Ishikawa (cell line): ENCODE data around the gene CANT1.

Experiments
- CEBPB ChIP-seq: IDR thresholded peaks from 2 replicates; pipeline ENCODE4 v1.6.1; 2012
- CREB1 ChIP-seq: IDR thresholded peaks from 2 replicates; pipeline ENCODE4 v1.6.1; 2012; ENCODE audit warnings: low read depth
- EGR1 ChIP-seq: IDR thresholded peaks from 2 replicates; pipeline ENCODE4 v1.6.1; 2012
- EP300 ChIP-seq: IDR thresholded peaks from 2 replicates; pipeline ENCODE4 v1.6.1; 2012; ENCODE audit warnings: borderline replicate concordance
- FOXM1 ChIP-seq: IDR thresholded peaks from 2 replicates; pipeline ENCODE4 v1.6.1; 2012; ENCODE audit warnings: low read depth, borderline replicate concordance
- NFIC ChIP-seq: IDR thresholded peaks from 2 replicates; pipeline ENCODE4 v1.6.1; 2012
- RAD21 ChIP-seq: IDR thresholded peaks from 2 replicates; pipeline ENCODE4 v1.6.1; 2012; ENCODE audit warnings: low read depth
- TAF1 ChIP-seq: IDR thresholded peaks from 2 replicates; pipeline ENCODE4 v1.6.1; 2012; ENCODE audit warnings: low read depth, mild to moderate bottlenecking
- TCF12 ChIP-seq: IDR thresholded peaks from 2 replicates; pipeline ENCODE4 v1.6.1; 2012; ENCODE audit warnings: low read depth
- TEAD4 ChIP-seq: IDR thresholded peaks from 2 replicates; pipeline ENCODE4 v1.6.1; 2012
- YY1 ChIP-seq: IDR thresholded peaks from 2 replicates; pipeline ENCODE4 v1.6.1; 2012; ENCODE audit warnings: low read depth
- ZBTB7A ChIP-seq: IDR thresholded peaks from 2 replicates; pipeline ENCODE4 v1.6.1; 2012; ENCODE audit warnings: low read depth
- TF ChIP-seq, protein P1 (sequence below): IDR thresholded peaks from 2 replicates; pipeline ENCODE4 v1.6.1; 2012
- TF ChIP-seq, protein P2 (sequence below): IDR thresholded peaks from 2 replicates; pipeline ENCODE4 v1.6.1; 2012
- TF ChIP-seq, protein P3 (sequence below): IDR thresholded peaks from 2 replicates; pipeline ENCODE4 v1.6.1; 2012; ENCODE audit warnings: low read depth, mild to moderate bottlenecking

The CANT1 gene

DNA sequence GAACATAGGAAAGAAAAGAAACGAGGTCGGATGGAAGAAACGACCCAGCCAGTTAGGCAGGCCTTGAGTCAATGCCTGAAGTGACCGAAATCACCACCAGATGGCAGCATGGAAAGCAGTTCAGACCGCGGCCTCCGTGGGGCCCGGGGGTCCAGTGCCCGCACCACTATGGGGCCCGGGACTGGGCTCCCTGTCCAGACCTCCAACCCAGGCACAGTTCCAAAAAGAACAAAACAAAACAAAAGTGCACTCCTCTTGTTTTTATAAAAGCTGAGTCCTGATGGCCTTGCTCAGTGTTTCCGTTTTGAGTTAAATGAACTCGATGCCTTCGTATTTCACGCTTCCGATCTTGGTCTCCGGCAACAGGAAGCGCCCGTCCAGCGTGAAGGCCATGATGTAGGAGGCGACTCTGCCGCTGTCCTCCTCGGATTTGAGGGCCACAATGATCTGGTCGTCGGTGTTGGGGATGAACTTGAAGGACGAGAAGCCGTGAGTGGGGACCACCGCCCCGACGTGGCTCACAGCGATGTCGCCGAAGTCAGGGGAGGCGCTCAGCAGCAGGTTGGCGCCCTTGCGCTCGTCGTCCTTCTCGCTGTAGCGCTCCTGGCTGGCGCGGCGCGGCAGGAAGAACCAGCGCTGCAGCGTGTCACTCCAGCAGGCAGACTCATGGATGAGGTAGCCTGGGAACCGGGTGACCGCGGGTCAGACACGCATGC, 16.2 kb downstream of the CANT1 start:
- TF ChIP-seq, protein P1, sequence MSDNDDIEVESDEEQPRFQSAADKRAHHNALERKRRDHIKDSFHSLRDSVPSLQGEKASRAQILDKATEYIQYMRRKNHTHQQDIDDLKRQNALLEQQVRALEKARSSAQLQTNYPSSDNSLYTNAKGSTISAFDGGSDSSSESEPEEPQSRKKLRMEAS, result no peak
- no peak for TF ChIP-seq TAF1
- TF ChIP-seq, protein P2, sequence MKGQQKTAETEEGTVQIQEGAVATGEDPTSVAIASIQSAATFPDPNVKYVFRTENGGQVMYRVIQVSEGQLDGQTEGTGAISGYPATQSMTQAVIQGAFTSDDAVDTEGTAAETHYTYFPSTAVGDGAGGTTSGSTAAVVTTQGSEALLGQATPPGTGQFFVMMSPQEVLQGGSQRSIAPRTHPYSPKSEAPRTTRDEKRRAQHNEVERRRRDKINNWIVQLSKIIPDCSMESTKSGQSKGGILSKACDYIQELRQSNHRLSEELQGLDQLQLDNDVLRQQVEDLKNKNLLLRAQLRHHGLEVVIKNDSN, result no peak
- TF ChIP-seq ZBTB7A, result peak; percentile 90
- no peak for TF ChIP-seq CREB1
- TF ChIP-seq EGR1, result no peak
- peak; percentile 58 for TF ChIP-seq RAD21
- no peak for TF ChIP-seq TCF12
- no peak for TF ChIP-seq NFIC

DNA sequence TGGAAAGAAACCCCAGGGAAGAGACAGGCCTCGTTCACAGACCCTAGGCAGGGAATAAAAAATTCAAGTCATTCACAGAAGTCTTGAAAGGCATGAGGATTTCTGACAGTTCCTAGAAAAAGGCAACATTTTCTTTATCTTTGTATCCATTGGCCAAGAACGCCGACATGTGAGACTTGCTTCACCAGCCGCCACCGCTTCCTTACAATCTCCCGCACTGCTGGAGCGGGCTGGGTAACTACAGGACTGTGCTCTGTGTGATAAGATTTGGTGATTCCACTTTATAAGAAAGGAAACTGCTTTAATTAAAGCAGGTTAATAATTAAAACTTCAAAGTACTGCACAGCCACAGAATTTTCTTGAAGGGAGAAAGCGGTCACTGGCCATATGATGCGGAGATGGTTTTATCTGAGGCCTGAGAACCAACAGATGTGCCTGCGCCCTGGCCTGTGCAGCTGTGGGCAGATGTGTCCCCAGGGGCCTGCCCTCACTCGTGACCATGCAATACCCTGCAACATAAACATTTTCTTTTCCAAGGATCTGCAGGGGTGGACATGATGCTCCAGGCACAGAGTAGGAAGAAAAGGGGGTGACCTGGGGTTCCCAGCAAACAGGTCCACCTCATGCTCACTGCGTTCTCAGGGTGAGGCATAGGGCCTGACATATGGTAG, 16.9 kb downstream of the CANT1 start:
- TF ChIP-seq ZBTB7A (no peak), CREB1 (no peak), CEBPB (no peak), RAD21 (no peak), NFIC (no peak), YY1 (no peak), EGR1 (no peak), TAF1 (no peak), EP300 (no peak), FOXM1 (no peak), TCF12 (no peak), TEAD4 (no peak)
- TF ChIP-seq, protein P3, sequence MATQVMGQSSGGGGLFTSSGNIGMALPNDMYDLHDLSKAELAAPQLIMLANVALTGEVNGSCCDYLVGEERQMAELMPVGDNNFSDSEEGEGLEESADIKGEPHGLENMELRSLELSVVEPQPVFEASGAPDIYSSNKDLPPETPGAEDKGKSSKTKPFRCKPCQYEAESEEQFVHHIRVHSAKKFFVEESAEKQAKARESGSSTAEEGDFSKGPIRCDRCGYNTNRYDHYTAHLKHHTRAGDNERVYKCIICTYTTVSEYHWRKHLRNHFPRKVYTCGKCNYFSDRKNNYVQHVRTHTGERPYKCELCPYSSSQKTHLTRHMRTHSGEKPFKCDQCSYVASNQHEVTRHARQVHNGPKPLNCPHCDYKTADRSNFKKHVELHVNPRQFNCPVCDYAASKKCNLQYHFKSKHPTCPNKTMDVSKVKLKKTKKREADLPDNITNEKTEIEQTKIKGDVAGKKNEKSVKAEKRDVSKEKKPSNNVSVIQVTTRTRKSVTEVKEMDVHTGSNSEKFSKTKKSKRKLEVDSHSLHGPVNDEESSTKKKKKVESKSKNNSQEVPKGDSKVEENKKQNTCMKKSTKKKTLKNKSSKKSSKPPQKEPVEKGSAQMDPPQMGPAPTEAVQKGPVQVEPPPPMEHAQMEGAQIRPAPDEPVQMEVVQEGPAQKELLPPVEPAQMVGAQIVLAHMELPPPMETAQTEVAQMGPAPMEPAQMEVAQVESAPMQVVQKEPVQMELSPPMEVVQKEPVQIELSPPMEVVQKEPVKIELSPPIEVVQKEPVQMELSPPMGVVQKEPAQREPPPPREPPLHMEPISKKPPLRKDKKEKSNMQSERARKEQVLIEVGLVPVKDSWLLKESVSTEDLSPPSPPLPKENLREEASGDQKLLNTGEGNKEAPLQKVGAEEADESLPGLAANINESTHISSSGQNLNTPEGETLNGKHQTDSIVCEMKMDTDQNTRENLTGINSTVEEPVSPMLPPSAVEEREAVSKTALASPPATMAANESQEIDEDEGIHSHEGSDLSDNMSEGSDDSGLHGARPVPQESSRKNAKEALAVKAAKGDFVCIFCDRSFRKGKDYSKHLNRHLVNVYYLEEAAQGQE, result no peak
- TF ChIP-seq, protein P2, result no peak
- TF ChIP-seq, protein P1, result no peak

DNA sequence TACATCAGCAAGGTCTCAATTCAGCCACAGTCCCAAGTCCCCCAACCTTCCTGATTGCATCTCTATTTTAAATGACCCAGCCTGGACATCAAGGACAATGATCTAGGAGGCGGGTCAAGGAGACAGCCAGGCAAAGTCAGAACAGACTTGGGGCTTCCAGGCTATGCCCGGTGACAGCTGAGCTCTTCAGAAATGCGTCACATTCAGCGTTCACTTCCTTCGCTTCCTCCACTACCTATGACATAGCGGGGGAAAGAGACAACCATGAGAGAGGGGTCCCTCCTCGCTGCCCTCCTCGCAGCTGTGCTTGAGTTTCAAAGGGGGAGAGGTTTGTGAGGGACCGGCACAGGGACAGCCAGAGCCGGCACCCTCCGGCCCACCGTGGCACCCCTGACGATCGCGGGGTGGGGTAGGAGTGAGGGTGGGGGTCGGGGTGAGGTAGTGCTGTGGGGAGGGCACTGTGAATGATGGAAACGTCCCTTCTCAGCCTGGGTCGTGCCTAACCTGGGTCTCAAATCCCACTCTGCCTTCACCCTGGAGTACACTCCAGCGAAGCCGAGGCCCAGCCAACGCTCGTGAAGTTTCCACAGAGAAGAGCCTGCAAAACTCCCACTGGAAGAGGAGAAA, 17.5 kb downstream of the CANT1 start:
- no peak for TF ChIP-seq TEAD4
- no peak for TF ChIP-seq TCF12
- no peak for TF ChIP-seq RAD21
- TF ChIP-seq NFIC, result no peak
- TF ChIP-seq EP300, result no peak

DNA sequence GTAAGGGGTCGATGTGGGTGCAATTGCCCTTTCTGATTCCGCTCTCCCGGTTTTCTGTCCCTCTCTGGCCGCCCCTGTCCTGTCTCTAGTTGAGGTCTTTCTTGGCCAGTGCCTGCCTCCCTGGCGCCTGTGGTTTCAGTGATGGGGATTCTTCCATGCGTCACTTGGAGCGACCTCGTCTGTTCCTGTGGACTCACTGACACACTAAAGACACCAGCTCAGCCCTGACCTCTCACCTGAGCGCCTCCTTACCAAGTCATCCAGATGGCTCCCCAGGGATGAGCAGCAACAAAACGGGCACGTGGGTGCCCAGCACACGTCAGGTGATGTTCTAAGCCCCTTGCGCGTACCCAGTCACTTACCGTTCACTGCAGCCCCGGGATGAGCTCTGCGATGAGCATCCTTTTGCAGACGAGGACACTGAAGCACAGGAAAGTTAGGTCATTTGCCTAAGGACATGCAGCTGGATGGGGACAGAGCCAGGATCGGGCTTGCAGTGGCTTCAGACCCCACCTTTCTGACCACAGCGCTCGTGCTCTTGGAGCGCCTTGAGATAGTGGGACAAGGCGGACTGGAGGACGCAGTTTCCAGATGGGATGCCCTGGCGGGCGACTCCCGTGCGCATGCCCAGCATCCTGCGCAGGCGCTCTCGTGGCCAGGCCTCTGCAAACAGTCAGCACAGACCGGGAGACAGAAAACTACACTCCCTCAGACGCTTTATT, 18.4 kb downstream of the CANT1 start:
- no peak for TF ChIP-seq CEBPB
- TF ChIP-seq, protein P1, result no peak
- no peak for TF ChIP-seq TEAD4

DNA sequence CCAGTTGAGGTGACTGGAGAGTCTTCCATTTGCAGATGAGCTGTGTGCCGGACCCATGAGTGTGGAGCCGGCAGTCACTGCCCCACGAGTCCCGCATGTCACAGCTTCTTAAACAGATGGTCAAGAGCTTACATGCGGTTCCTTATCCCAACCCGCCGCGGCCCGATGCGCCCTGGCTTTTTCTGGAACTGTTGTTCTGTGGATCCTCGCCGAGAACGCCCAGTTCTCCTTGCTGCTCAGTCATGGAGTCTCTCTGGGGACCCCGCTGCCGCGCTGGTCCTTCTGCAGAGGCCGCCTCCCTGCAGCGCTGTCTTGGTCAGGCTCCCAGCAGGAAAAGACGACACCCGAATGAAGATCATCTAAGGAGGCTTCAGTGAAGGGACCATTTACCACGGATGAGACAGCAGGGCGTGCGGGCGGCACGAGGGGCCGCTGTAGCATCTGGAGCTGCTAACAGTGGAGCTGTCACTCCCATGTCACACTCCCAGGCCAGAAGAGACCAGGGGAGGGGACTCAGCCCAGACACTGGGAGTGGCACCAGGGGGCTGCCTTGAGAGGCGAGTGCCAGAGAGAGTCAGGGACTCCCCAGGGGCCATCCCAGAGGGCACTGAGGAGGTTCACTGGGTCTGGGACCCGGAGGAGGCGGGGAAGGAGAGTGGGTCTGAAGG, 19.1 kb downstream of the CANT1 start:
- TF ChIP-seq TAF1 (no peak), ZBTB7A (no peak), RAD21 (no peak), FOXM1 (no peak), TEAD4 (no peak), TCF12 (no peak), CEBPB (no peak), EP300 (no peak), EGR1 (no peak), YY1 (no peak), NFIC (no peak), CREB1 (no peak)
- TF ChIP-seq, protein P2, result no peak
- TF ChIP-seq, protein P3, result no peak
- TF ChIP-seq, protein P1, result no peak
